Muscle of leg (tissue), 11 donors: ENCODE data around the gene MBTPS1. TPM values are rescaled to one million over a fixed set of nuclear protein-coding genes. Genes with fewer than 3 reads are reported as not detected.
"Not testable (repeated sequence)": the region's sequence is repeated elsewhere in the genome, so short reads cannot be mapped to it uniquely, and the experiment has no call there.

ENCODE experiments used
- DNase-seq: peaks from one replicate; pipeline ENCODE4 v3.0.0; 2013
- H3K27ac ChIP-seq: one replicate; pipeline ENCODE4 v1.5.1; 2013; ENCODE audit warnings: mild to moderate bottlenecking, low read length, control low read depth
- H3K27me3 ChIP-seq: one replicate; pipeline ENCODE4 v1.6.1; 2013; ENCODE audit warnings: low read length; ENCODE audit not compliant: control insufficient read depth, insufficient read depth
- H3K36me3 ChIP-seq: one replicate; pipeline ENCODE4 v1.6.1; 2013; ENCODE audit warnings: low read length; ENCODE audit not compliant: control insufficient read depth, insufficient read depth
- H3K4me1 ChIP-seq: one replicate; pipeline ENCODE4 v1.6.1; 2013; ENCODE audit warnings: low read length; ENCODE audit not compliant: control insufficient read depth, insufficient read depth
- H3K4me3 ChIP-seq: one replicate; pipeline ENCODE4 v1.5.1; 2013; ENCODE audit warnings: low read length, control low read depth
- H3K9me3 ChIP-seq: replicated peaks from 2 replicates; pipeline ENCODE4 v1.6.1; 2013; ENCODE audit warnings: low read depth, low read length; ENCODE audit not compliant: control insufficient read depth
- WGBS: methylation state at CpG from one replicate; pipeline ENCODE4 v1.1.5; 2013; ENCODE audit warnings: missing lambda C conversion rate; ENCODE audit not compliant: insufficient coverage; 5-methylcytosine and 5-hydroxymethylcytosine counted together
- polyA plus RNA-seq, 8 donors: library from polyadenylated mRNA; unstranded; fragments of 120-200 nt; gene quantifications; one replicate each; pipeline versions ENCODE4 v1.2.1 to v1.2.3, GENCODE V29; 2013; ENCODE audit warnings: inconsistent platforms in 1 of 8, low replicate concordance in 1 of 8; ENCODE audit not compliant: insufficient read length in 8 of 8, insufficient read depth in 1 of 8
- total RNA-seq: library from RNA; stranded (reverse); fragments of 120-200 nt; gene quantifications from one replicate; pipeline ENCODE4 v1.2.4, GENCODE V29; 2013

The MBTPS1 gene
- total and polyA plus RNA-seq, 9 donors, result 54.8 to 91.7 (median 70.2) TPM

GRCh38 chr16:84118315-84118714, 1.6 kb upstream of the MBTPS1 start:
- not testable (repeated sequence) for H3K4me1 ChIP-seq, H3K27me3 ChIP-seq, DNase-seq, H3K27ac ChIP-seq, H3K4me3 ChIP-seq, H3K9me3 ChIP-seq
- peaks cover 11% of the 10 kb centered on the region for H3K36me3 ChIP-seq
- no CpG with 5 or more reads among the region's 5 CpGs for WGBS

GRCh38 chr16:84117494-84117843, 727 bp upstream of the MBTPS1 start:
- no peaks in the 10 kb centered on the region for H3K9me3 ChIP-seq
- DNase-seq, result no peak
- H3K4me1 ChIP-seq, result peaks cover 8% of the 10 kb centered on the region
- 0% methylated on average over 10 of the region's 12 CpGs for WGBS
- no peaks in the 10 kb centered on the region for H3K27me3 ChIP-seq
- peaks cover 5% of the 10 kb centered on the region for H3K36me3 ChIP-seq
- peak overlapping the region; percentile 100 for H3K4me3 ChIP-seq
- H3K27ac ChIP-seq, result peak overlapping the region; percentile 89

- peaks cover 2% of the 10 kb centered on the region for H3K36me3 ChIP-seq
- peak; percentile 58 for DNase-seq
- peak overlapping the region; percentile 100 for H3K4me3 ChIP-seq
- no peaks in the 10 kb centered on the region for H3K27me3 ChIP-seq
- peak overlapping the region; percentile 74 for H3K27ac ChIP-seq
- peaks cover 8% of the 10 kb centered on the region for H3K4me1 ChIP-seq
- WGBS, result under 1% methylated on average over 50 of the region's 57 CpGs
- no peaks in the 10 kb centered on the region for H3K9me3 ChIP-seq
These were observed 623 bp downstream of the MBTPS1 start for GRCh38 chr16:84115919-84116719.

- no CpG with 5 or more reads among the region's 3 CpGs for WGBS
- not testable (repeated sequence) for H3K27ac ChIP-seq, H3K9me3 ChIP-seq, H3K4me1 ChIP-seq, H3K4me3 ChIP-seq, DNase-seq, H3K27me3 ChIP-seq
- peaks cover 18% of the 10 kb centered on the region for H3K36me3 ChIP-seq
These were observed 4.8 kb downstream of the MBTPS1 start for GRCh38 chr16:84111949-84112348.

- DNase-seq, result no peak
- Histone ChIP-seq H3K36me3 (peaks cover 22% of the 10 kb centered on the region), H3K4me1 (peaks cover 3% of the 10 kb centered on the region), H3K27ac (no peak overlapping the region), H3K4me3 (no peak overlapping the region), H3K9me3 (no peaks in the 10 kb centered on the region), H3K27me3 (no peaks in the 10 kb centered on the region)
- WGBS, result 70% methylated on average over 3 of the region's 3 CpGs
These were observed 5.2 kb downstream of the MBTPS1 start for GRCh38 chr16:84111525-84111924.

GRCh38 chr16:84110527-84110926, 6.2 kb downstream of the MBTPS1 start:
- Histone ChIP-seq H3K4me1 (peaks cover 2% of the 10 kb centered on the region), H3K27me3 (no peaks in the 10 kb centered on the region), H3K9me3 (no peaks in the 10 kb centered on the region), H3K4me3 (no peak overlapping the region), H3K27ac (no peak overlapping the region), H3K36me3 (peaks cover 26% of the 10 kb centered on the region)
- 50% methylated on average over 1 of the region's 3 CpGs for WGBS
- DNase-seq, result no peak

- Histone ChIP-seq H3K4me3 (no peak overlapping the region), H3K36me3 (peaks cover 26% of the 10 kb centered on the region), H3K27ac (no peak overlapping the region), H3K27me3 (no peaks in the 10 kb centered on the region), H3K9me3 (no peaks in the 10 kb centered on the region), H3K4me1 (no peaks in the 10 kb centered on the region)
- no peak for DNase-seq
- WGBS, result no CpG with 5 or more reads among the region's 6 CpGs
These were observed 7.0 kb downstream of the MBTPS1 start for GRCh38 chr16:84109598-84110335.

- Histone ChIP-seq H3K36me3 (peaks cover 26% of the 10 kb centered on the region), H3K4me1 (no peaks in the 10 kb centered on the region)
- 75% methylated on average over 2 of the region's 2 CpGs for WGBS
These were observed 8.8 kb downstream of the MBTPS1 start for GRCh38 chr16:84107921-84108320.

GRCh38 chr16:84105948-84106740, 10.6 kb downstream of the MBTPS1 start:
- DNase-seq, result no peak
- Histone ChIP-seq H3K4me3 (no peak overlapping the region), H3K36me3 (peaks cover 31% of the 10 kb centered on the region)

More at GRCh38 chr16:84107921-84108320, 8.8 kb downstream of the MBTPS1 start:
- Histone ChIP-seq H3K4me3 (no peak overlapping the region), H3K27me3 (no peaks in the 10 kb centered on the region), H3K27ac (no peak overlapping the region), H3K9me3 (no peaks in the 10 kb centered on the region)
- no peak for DNase-seq

GRCh38 chr16:84105301-84105815, 11.4 kb downstream of the MBTPS1 start:
- H3K36me3 ChIP-seq, result peaks cover 25% of the 10 kb centered on the region
- no peak overlapping the region for H3K4me3 ChIP-seq
- H3K9me3 ChIP-seq, result no peaks in the 10 kb centered on the region
- WGBS, result 72% methylated on average over 7 of the region's 12 CpGs
- no peak overlapping the region for H3K27ac ChIP-seq
- no peaks in the 10 kb centered on the region for H3K4me1 ChIP-seq
- no peak for DNase-seq
- no peaks in the 10 kb centered on the region for H3K27me3 ChIP-seq

More at GRCh38 chr16:84105948-84106740, 10.6 kb downstream of the MBTPS1 start:
- Histone ChIP-seq H3K27me3 (no peaks in the 10 kb centered on the region), H3K9me3 (no peaks in the 10 kb centered on the region), H3K4me1 (no peaks in the 10 kb centered on the region), H3K27ac (no peak overlapping the region)
- 74% methylated on average over 8 of the region's 13 CpGs for WGBS
